GM12878 (cell line): Measurements from ENCODE around the gene CCDC127. TPM values are rescaled to one million over a fixed set of nuclear protein-coding genes. Genes with fewer than 3 reads are reported as not detected.

Source experiments
- ATAC-seq: fragments of 200-7000 bp; cut with Tn5 transposase; 3 replicates; pipeline ENCODE4 v1.9.1; 2020; ENCODE audit warnings: mild to moderate bottlenecking, moderate library complexity
- BruUV-seq: library from RNA; stranded (reverse); fragments of 400-500 nt; replicated peaks from 2 replicates; lab custom pipeline; 2021; lab: Mats Ljungman, UMichigan
- CTCF ChIA-PET: fragments of 300-600 bp; sonication (Branson Sonifier 250); formaldehyde crosslinking; extraction: SDS; loops from one replicate; lab custom pipeline; 2021; ENCODE audit warnings: inconsistent platforms; lab: Yijun Ruan, JAX
- POLR2A ChIA-PET: fragments of 350-600 bp; formaldehyde crosslinking; extraction: SDS; loops from one replicate; lab custom pipeline; 2021; ENCODE audit warnings: inconsistent platforms; lab: Charles Lee
- RAD21 ChIA-PET: fragments of 300-600 bp; sonication (Branson Sonifier 250); formaldehyde crosslinking; loops from one replicate; lab custom pipeline; 2023; ENCODE audit warnings: antibody characterized with exemption; ENCODE audit not compliant: unreplicated experiment; lab: Charles Lee
- SMC1A ChIA-PET: fragments of 300-600 bp; sonication (Branson Sonifier 250); formaldehyde crosslinking; loops from one replicate; lab custom pipeline; 2023; ENCODE audit not compliant: unreplicated experiment, uncharacterized antibody; lab: Charles Lee
- DNase-seq: peaks from one replicate; pipeline ENCODE4 v3.0.0-alpha.2; 2011; ENCODE audit warnings: low read depth, low spot score
- FAIRE-seq: peaks from 3 replicates; lab custom pipeline; 2011; peaks lifted over from hg19 to GRCh38; lab: Jason Lieb, UNC
- H2AFZ ChIP-seq: 2 replicates; pipeline ENCODE4 v1.6.0; 2011; ENCODE audit warnings: low read depth, low read length, control low read depth; ENCODE audit not compliant: control insufficient read depth
- H3K27ac ChIP-seq: 2 replicates; pipeline ENCODE4 v1.5.1; 2011; ENCODE audit warnings: control low read depth; ENCODE audit not compliant: control insufficient read depth, insufficient read depth
- H3K27me3 ChIP-seq, 2 experiments: replicated peaks in 1 of 2; 2 replicates each; pipeline versions ENCODE4 v1.6.0 to v1.6.1; 2011; ENCODE audit warnings: low read length in 1 of 2; ENCODE audit not compliant: control insufficient read depth in 2 of 2, insufficient read depth in 2 of 2
- H3K36me3 ChIP-seq, 2 experiments: 2 replicates each; pipeline ENCODE4 v1.5.1; 2011; ENCODE audit warnings: low read length in 1 of 2; ENCODE audit not compliant: control insufficient read depth in 2 of 2, insufficient read depth in 2 of 2
- H3K4me1 ChIP-seq: 2 replicates; pipeline ENCODE4 v1.6.1; 2011; ENCODE audit warnings: mild to moderate bottlenecking, low read length, moderate library complexity, mixed read lengths; ENCODE audit not compliant: control insufficient read depth, insufficient read depth
- H3K4me2 ChIP-seq: 2 replicates; pipeline ENCODE4 v1.6.0; 2011; ENCODE audit warnings: control low read depth; ENCODE audit not compliant: control insufficient read depth, insufficient read depth
- H3K4me3 ChIP-seq: fragments of 200-600 bp; sonication (generic); 2 replicates; pipeline ENCODE4 v1.5.1; 2016
- H3K79me2 ChIP-seq: 2 replicates; pipeline ENCODE4 v1.6.0; 2011; ENCODE audit warnings: low read length; ENCODE audit not compliant: control insufficient read depth, insufficient read depth
- H3K9ac ChIP-seq: 2 replicates; pipeline ENCODE4 v1.8.0; 2011; ENCODE audit warnings: low read length, control low read depth, mixed read lengths; ENCODE audit not compliant: control insufficient read depth, insufficient read depth
- H3K9me3 ChIP-seq: replicated peaks from 3 replicates; pipeline ENCODE4 v1.5.1; 2011; ENCODE audit warnings: mild to moderate bottlenecking, low read length; ENCODE audit not compliant: control insufficient read depth, insufficient read depth
- H4K20me1 ChIP-seq: 2 replicates; pipeline ENCODE4 v1.6.0; 2011; ENCODE audit not compliant: control insufficient read depth, insufficient read depth
- CREM ChIP-seq: IDR thresholded peaks from 2 replicates; pipeline ENCODE4 v1.6.1; 2014; ENCODE audit warnings: antibody characterized with exemption, low read depth
- ESRRA ChIP-seq: IDR thresholded peaks from 2 replicates; pipeline ENCODE4 v1.6.1; 2012; ENCODE audit warnings: mild to moderate bottlenecking, low read length, improper control_type of control experiment
- ETV6 ChIP-seq, 2 experiments: fragments of 450-650 bp in 1 of 2; IDR thresholded peaks in 1 of 2; conservative IDR thresholded peaks in 1 of 2; 2 replicates each; pipeline ENCODE4 v1.6.1; 2014; ENCODE audit warnings: antibody characterized with exemption in 1 of 2, borderline replicate concordance in 1 of 2, low read depth in 1 of 2, mild to moderate bottlenecking in 1 of 2, moderate library complexity in 1 of 2
- JUNB ChIP-seq: IDR thresholded peaks from 2 replicates; pipeline ENCODE4 v1.6.1; 2016; ENCODE audit warnings: antibody characterized with exemption, mild to moderate bottlenecking
- KDM1A ChIP-seq: fragments of 200-600 bp; sonication (generic); IDR thresholded peaks from 2 replicates; pipeline ENCODE4 v1.6.1; 2016; ENCODE audit warnings: borderline replicate concordance
- MXI1 ChIP-seq: fragments of 150-350 bp; IDR thresholded peaks from 2 replicates; pipeline ENCODE4 v1.6.1; 2011; ENCODE audit warnings: low read depth, mild to moderate bottlenecking, inconsistent platforms, low read length, improper control_type of control experiment
- NRF1 ChIP-seq: conservative IDR thresholded peaks from 2 replicates; pipeline ENCODE4 v1.6.1; 2011; ENCODE audit warnings: mild to moderate bottlenecking, low read depth, low read length, improper control_type of control experiment
- SP1 ChIP-seq: IDR thresholded peaks from one replicate; pipeline ENCODE4 v1.6.1; 2011; ENCODE audit warnings: low read depth, low read length
- SREBF2 ChIP-seq: IDR thresholded peaks from 2 replicates; pipeline ENCODE4 v1.6.1; 2012; ENCODE audit warnings: mild to moderate bottlenecking, low read length
- ZBTB33 ChIP-seq: fragments of 450-650 bp; IDR thresholded peaks from 2 replicates; pipeline ENCODE4 v1.6.1; 2017; ENCODE audit warnings: mild to moderate bottlenecking
- ZNF384 ChIP-seq: IDR thresholded peaks from 2 replicates; pipeline ENCODE4 v1.6.1; 2012; ENCODE audit warnings: low read depth, mild to moderate bottlenecking, low read length, improper control_type of control experiment, borderline replicate concordance
- WGBS: methylation state at CpG from one replicate; pipeline ENCODE4 v1.1.6; 2016; ENCODE audit warnings: low lambda C conversion rate; ENCODE audit not compliant: insufficient replicate concordance, insufficient coverage; ENCODE audit errors: missing lambda C conversion rate; 5-methylcytosine and 5-hydroxymethylcytosine counted together
- in situ Hi-C: fragments of 300-500 bp; cut with MboI; formaldehyde crosslinking; loops from 9 replicates; pipeline ENCODE4 v1.14.3; 2018; ENCODE audit warnings: mixed read lengths
- intact Hi-C: fragments of 100-400 bp; cut with micrococcal nuclease; formaldehyde crosslinking; loops from one replicate; pipeline ENCODE4 v1.14.2; 2022; ENCODE audit not compliant: unreplicated experiment
- polyA plus RNA-seq, 11 experiments: library from polyadenylated mRNA; depleted of rRNA in 4 of 11; unstranded in 6 of 11; stranded (reverse) in 5 of 11; fragments of >200 nt; fragmentation: Nextera tagmentation in 4 of 11; fragmentation: Illumina TruSeq in 1 of 11; extraction: Ambion mirVana in 4 of 11; extraction: Trizol in 1 of 11; gene quantifications; 1 replicate in 1 of 11; 2 replicates in 10 of 11; pipeline versions ENCODE4 v1.2.1 to v1.2.3, GENCODE V29; 2011 to 2016; ENCODE audit warnings: inconsistent platforms in 2 of 11, missing spikeins in 2 of 11, low read depth in 1 of 11
- total RNA-seq, 4 experiments: library from RNA; depleted of rRNA in 3 of 4; stranded (reverse); fragments of >200 nt in 3 of 4; fragmentation: Illumina TruSeq in 1 of 4; extraction: Trizol in 1 of 4; gene quantifications; 2 replicates each; pipeline versions ENCODE4 v1.2.1 to v1.2.3, GENCODE V29; 2013 to 2021
- TF ChIP-seq, protein P1 (sequence below): fragments of 450-650 bp; IDR thresholded peaks from 2 replicates; pipeline ENCODE4 v1.6.1; 2017; ENCODE audit warnings: borderline replicate concordance
- TF ChIP-seq, protein P2 (sequence below): fragments of 450-650 bp; IDR thresholded peaks from 2 replicates; pipeline ENCODE4 v1.6.1; 2017; ENCODE audit warnings: mild to moderate bottlenecking, low read depth, inconsistent platforms; ENCODE audit not compliant: poor library complexity, severe bottlenecking
- TF ChIP-seq, protein P3 (sequence below): fragments of 450-650 bp; formaldehyde crosslinking; IDR thresholded peaks from 2 replicates; pipeline ENCODE4 v1.4.0; 2020; ENCODE audit warnings: mild to moderate bottlenecking, moderate library complexity

CCDC127 gene
- total and polyA plus RNA-seq, 10 of the 15 experiments (the other 5 are each of a cell fraction or from before 2014, with no cell fraction given): 1.9 to 6.9 (median 2.9) TPM

GRCh38 chr5:170971-171800 lies 46.8 kb downstream of the CCDC127 start:
- Histone ChIP-seq H3K9me3 (no peaks in the 10 kb centered on the region), H3K27ac (no peak overlapping the region), H2AFZ (no peak overlapping the region), H3K4me1 (no peaks in the 10 kb centered on the region), H3K4me2 (no peak overlapping the region), H3K9ac (no peak overlapping the region), H4K20me1 (no peaks in the 10 kb centered on the region), H3K79me2 (no peaks in the 10 kb centered on the region), H3K27me3 (peaks cover 0 to 3% of the 10 kb centered on the region in 2 experiments; a peak in 2 of 4 replicates), H3K4me3 (no peak overlapping the region), H3K36me3 (no peaks in the 10 kb centered on the region)
- ChIA-PET SMC1A (no interaction called here), CTCF (no interaction called here), POLR2A (no interaction called here), RAD21 (no interaction called here)
- in situ Hi-C loops: no loop called here
- BruUV-seq: no TSS peak
- ATAC-seq (no peak), DNase-seq (no peak), FAIRE-seq (no peak)
- 45% methylated on average over 37 of the region's 37 CpGs for WGBS
- intact Hi-C loops: no loop called here
- TF ChIP-seq MXI1 (no peak), ZNF384 (no peak), SREBF2 (no peak), NRF1 (no peak), ETV6 (conservative IDR thresholded peaks at IDR 0.05 in 1 of 2, IDR thresholded peaks at IDR 0.05 in 1 of 2; ENCODE audit: borderline replicate concordance in 1 of 2, low read depth in 1 of 2) (no peak), KDM1A (no peak), SP1 (no peak), JUNB (no peak), ESRRA (no peak), ZBTB33 (no peak), CREM (no peak)
- TF ChIP-seq, protein P1, sequence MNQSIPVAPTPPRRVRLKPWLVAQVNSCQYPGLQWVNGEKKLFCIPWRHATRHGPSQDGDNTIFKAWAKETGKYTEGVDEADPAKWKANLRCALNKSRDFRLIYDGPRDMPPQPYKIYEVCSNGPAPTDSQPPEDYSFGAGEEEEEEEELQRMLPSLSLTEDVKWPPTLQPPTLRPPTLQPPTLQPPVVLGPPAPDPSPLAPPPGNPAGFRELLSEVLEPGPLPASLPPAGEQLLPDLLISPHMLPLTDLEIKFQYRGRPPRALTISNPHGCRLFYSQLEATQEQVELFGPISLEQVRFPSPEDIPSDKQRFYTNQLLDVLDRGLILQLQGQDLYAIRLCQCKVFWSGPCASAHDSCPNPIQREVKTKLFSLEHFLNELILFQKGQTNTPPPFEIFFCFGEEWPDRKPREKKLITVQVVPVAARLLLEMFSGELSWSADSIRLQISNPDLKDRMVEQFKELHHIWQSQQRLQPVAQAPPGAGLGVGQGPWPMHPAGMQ: no peak
- TF ChIP-seq, protein P2, sequence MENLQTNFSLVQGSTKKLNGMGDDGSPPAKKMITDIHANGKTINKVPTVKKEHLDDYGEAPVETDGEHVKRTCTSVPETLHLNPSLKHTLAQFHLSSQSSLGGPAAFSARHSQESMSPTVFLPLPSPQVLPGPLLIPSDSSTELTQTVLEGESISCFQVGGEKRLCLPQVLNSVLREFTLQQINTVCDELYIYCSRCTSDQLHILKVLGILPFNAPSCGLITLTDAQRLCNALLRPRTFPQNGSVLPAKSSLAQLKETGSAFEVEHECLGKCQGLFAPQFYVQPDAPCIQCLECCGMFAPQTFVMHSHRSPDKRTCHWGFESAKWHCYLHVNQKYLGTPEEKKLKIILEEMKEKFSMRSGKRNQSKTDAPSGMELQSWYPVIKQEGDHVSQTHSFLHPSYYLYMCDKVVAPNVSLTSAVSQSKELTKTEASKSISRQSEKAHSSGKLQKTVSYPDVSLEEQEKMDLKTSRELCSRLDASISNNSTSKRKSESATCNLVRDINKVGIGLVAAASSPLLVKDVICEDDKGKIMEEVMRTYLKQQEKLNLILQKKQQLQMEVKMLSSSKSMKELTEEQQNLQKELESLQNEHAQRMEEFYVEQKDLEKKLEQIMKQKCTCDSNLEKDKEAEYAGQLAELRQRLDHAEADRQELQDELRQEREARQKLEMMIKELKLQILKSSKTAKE: no peak
- TF ChIP-seq, protein P3, sequence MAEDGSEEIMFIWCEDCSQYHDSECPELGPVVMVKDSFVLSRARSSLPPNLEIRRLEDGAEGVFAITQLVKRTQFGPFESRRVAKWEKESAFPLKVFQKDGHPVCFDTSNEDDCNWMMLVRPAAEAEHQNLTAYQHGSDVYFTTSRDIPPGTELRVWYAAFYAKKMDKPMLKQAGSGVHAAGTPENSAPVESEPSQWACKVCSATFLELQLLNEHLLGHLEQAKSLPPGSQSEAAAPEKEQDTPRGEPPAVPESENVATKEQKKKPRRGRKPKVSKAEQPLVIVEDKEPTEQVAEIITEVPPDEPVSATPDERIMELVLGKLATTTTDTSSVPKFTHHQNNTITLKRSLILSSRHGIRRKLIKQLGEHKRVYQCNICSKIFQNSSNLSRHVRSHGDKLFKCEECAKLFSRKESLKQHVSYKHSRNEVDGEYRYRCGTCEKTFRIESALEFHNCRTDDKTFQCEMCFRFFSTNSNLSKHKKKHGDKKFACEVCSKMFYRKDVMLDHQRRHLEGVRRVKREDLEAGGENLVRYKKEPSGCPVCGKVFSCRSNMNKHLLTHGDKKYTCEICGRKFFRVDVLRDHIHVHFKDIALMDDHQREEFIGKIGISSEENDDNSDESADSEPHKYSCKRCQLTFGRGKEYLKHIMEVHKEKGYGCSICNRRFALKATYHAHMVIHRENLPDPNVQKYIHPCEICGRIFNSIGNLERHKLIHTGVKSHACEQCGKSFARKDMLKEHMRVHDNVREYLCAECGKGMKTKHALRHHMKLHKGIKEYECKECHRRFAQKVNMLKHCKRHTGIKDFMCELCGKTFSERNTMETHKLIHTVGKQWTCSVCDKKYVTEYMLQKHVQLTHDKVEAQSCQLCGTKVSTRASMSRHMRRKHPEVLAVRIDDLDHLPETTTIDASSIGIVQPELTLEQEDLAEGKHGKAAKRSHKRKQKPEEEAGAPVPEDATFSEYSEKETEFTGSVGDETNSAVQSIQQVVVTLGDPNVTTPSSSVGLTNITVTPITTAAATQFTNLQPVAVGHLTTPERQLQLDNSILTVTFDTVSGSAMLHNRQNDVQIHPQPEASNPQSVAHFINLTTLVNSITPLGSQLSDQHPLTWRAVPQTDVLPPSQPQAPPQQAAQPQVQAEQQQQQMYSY (CRISPR knock-in tag): no peak
